Adrenal gland (tissue), 5 donors: ENCODE data around the gene IL16.

Experiments
- POLR2A ChIP-seq, 2 donors: fragments of 450-650 bp; IDR thresholded peaks; one replicate each; pipeline ENCODE4 v1.6.1; 2017; ENCODE audit warnings: antibody characterized with exemption in 2 of 2, mild to moderate bottlenecking in 2 of 2, moderate library complexity in 1 of 2
- TF ChIP-seq, protein P1 (sequence below), 6 experiments: fragments of 450-650 bp in 4 of 6; fragments of 200-600 bp in 2 of 6; sonication (generic) in 1 of 6; IDR thresholded peaks; 1 replicate in 5 of 6; 2 replicates in 1 of 6; pipeline versions ENCODE4 v1.5.1 to v1.8.0; 2016 to 2021; ENCODE audit warnings: antibody characterized with exemption in 6 of 6, mild to moderate bottlenecking in 2 of 6, moderate library complexity in 1 of 6
- donor health status: DM: no; HTN: no; CAD: no.

- TF ChIP-seq, protein P1, sequence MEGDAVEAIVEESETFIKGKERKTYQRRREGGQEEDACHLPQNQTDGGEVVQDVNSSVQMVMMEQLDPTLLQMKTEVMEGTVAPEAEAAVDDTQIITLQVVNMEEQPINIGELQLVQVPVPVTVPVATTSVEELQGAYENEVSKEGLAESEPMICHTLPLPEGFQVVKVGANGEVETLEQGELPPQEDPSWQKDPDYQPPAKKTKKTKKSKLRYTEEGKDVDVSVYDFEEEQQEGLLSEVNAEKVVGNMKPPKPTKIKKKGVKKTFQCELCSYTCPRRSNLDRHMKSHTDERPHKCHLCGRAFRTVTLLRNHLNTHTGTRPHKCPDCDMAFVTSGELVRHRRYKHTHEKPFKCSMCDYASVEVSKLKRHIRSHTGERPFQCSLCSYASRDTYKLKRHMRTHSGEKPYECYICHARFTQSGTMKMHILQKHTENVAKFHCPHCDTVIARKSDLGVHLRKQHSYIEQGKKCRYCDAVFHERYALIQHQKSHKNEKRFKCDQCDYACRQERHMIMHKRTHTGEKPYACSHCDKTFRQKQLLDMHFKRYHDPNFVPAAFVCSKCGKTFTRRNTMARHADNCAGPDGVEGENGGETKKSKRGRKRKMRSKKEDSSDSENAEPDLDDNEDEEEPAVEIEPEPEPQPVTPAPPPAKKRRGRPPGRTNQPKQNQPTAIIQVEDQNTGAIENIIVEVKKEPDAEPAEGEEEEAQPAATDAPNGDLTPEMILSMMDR (IDR thresholded peaks at IDR 0.05): no peak
- no peak for TF ChIP-seq POLR2A (IDR thresholded peaks at IDR 0.05)
Observed at GRCh38 chr15:81289910-81290309, 93.2 kb downstream of the IL16 start.
